Measurements from ENCODE around the gene HTRA1.

DNA sequence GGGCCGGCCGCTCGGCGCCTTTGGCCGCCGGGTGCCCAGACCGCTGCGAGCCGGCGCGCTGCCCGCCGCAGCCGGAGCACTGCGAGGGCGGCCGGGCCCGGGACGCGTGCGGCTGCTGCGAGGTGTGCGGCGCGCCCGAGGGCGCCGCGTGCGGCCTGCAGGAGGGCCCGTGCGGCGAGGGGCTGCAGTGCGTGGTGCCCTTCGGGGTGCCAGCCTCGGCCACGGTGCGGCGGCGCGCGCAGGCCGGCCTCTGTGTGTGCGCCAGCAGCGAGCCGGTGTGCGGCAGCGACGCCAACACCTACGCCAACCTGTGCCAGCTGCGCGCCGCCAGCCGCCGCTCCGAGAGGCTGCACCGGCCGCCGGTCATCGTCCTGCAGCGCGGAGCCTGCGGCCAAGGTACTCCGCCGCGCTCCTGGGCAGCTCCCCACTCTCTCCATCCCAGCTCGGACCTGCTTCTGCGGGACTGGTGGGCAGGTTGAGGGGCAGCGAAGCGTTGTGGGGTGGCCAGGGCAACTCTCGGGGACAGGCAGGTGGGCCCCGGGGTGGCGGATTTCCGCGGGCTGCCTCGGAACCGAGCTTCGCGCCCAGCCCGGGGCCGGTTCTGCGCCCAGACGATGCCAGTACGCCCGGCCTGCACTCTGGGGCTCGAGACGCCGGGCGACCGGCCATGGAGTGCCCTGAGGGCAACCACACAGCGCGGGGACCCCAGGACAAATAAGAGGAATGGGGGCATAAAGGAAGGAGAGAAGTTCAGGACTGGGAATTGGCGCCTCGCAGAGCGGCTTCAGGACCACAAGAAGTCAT, 578 bp downstream of the HTRA1 start:
- no peak for TF ChIP-seq REST (IDR thresholded peaks at IDR 0.05; ENCODE audit: borderline replicate concordance)
- TF ChIP-seq, protein P1, sequence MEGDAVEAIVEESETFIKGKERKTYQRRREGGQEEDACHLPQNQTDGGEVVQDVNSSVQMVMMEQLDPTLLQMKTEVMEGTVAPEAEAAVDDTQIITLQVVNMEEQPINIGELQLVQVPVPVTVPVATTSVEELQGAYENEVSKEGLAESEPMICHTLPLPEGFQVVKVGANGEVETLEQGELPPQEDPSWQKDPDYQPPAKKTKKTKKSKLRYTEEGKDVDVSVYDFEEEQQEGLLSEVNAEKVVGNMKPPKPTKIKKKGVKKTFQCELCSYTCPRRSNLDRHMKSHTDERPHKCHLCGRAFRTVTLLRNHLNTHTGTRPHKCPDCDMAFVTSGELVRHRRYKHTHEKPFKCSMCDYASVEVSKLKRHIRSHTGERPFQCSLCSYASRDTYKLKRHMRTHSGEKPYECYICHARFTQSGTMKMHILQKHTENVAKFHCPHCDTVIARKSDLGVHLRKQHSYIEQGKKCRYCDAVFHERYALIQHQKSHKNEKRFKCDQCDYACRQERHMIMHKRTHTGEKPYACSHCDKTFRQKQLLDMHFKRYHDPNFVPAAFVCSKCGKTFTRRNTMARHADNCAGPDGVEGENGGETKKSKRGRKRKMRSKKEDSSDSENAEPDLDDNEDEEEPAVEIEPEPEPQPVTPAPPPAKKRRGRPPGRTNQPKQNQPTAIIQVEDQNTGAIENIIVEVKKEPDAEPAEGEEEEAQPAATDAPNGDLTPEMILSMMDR (IDR thresholded peaks at IDR 0.05; ENCODE audit: poor library complexity, severe bottlenecking): no peak
